ENCODE data around the gene PRR3.

PRR3 gene

GRCh38 chr6:30537931-30538330, 19.2 kb upstream of the PRR3 start:
- DNase-seq (ENCODE audit: low read depth): no peak

- peak; percentile 57 for DNase-seq (ENCODE audit: low read depth)
Measured at GRCh38 chr6:30541515-30542403, 15.3 kb upstream of the PRR3 start.

GRCh38 chr6:30542404-30542725, 14.7 kb upstream of the PRR3 start:
- DNase-seq (ENCODE audit: low read depth): no peak

GRCh38 chr6:30542915-30543314, 14.2 kb upstream of the PRR3 start:
- DNase-seq (ENCODE audit: low read depth): no peak

- no peak for DNase-seq (ENCODE audit: low read depth)
Measured at GRCh38 chr6:30543821-30544220, 13.3 kb upstream of the PRR3 start.

GRCh38 chr6:30544666-30545272, 12.3 kb upstream of the PRR3 start:
- DNase-seq (ENCODE audit: low read depth): peak; percentile 55

- DNase-seq (ENCODE audit: low read depth): no peak
Measured at GRCh38 chr6:30547454-30547853, 9.6 kb upstream of the PRR3 start.

GRCh38 chr6:30548375-30548774, 8.7 kb upstream of the PRR3 start:
- peak; percentile 64 for DNase-seq (ENCODE audit: low read depth)

- no peak for DNase-seq (ENCODE audit: low read depth)
Measured at GRCh38 chr6:30554404-30554803, 2.7 kb upstream of the PRR3 start.

GRCh38 chr6:30554962-30555815, 1.9 kb upstream of the PRR3 start:
- no peak for DNase-seq (ENCODE audit: low read depth)

- no peak for DNase-seq (ENCODE audit: low read depth)
Measured at GRCh38 chr6:30555816-30556065, 1.4 kb upstream of the PRR3 start.

GRCh38 chr6:30556066-30556905, 809 bp upstream of the PRR3 start, which contains the start of gene GNL1:
Gene GNL1, minus strand, starts transcription at chr6:30556489. Its CDS starts 286 bp downstream, at chr6:30556203.
- DNase-seq (ENCODE audit: low read depth): peak; percentile 72

- DNase-seq (ENCODE audit: low read depth): peak; percentile 21
Measured at GRCh38 chr6:30557683-30557981, 537 bp downstream of the PRR3 start.

- DNase-seq (ENCODE audit: low read depth): no peak
Measured at GRCh38 chr6:30560930-30561329, 3.8 kb downstream of the PRR3 start.

GRCh38 chr6:30562470-30563425, 5.7 kb downstream of the PRR3 start:
- no peak for DNase-seq (ENCODE audit: low read depth)

- DNase-seq (ENCODE audit: low read depth): no peak
Measured at GRCh38 chr6:30564114-30564513, 7.0 kb downstream of the PRR3 start.

GRCh38 chr6:30565772-30566171, 8.7 kb downstream of the PRR3 start:
- no peak for DNase-seq (ENCODE audit: low read depth)

GRCh38 chr6:30568245-30568644, 11.2 kb downstream of the PRR3 start:
- no peak for DNase-seq (ENCODE audit: low read depth)

- no peak for DNase-seq (ENCODE audit: low read depth)
Measured at GRCh38 chr6:30570263-30570662, 13.2 kb downstream of the PRR3 start.

- DNase-seq (ENCODE audit: low read depth): no peak
Measured at GRCh38 chr6:30570740-30571074, 13.6 kb downstream of the PRR3 start.

GRCh38 chr6:30571075-30571761, 14.1 kb downstream of the PRR3 start, which contains the start of gene ABCF1:
Gene ABCF1, plus strand, starts transcription at chr6:30571442. Its CDS starts 46 bp downstream, at chr6:30571488.
- DNase-seq (ENCODE audit: low read depth): peak; percentile 94

Data from stromal cell of bone marrow (primary cell).